HepG2 (cell line): ENCODE measurements around the gene RPS6KB1. TPM values are rescaled to one million over a fixed set of nuclear protein-coding genes. Genes with fewer than 3 reads are reported as not detected.

ENCODE experiments used
- EP300 ChIP-seq, 3 experiments: sonication (generic) in 1 of 3; formaldehyde crosslinking in 1 of 3; IDR thresholded peaks; 2 replicates each; pipeline versions ENCODE4 v1.5.1 to v1.6.1; 2011 to 2020; ENCODE audit warnings: low read depth in 2 of 3, low read length in 2 of 3, borderline replicate concordance in 1 of 3, improper control_type of control experiment in 1 of 3, mild to moderate bottlenecking in 1 of 3, missing genetic modification reagents in 1 of 3, moderate library complexity in 1 of 3
- POLR2A ChIP-seq, 2 experiments: IDR thresholded peaks; 2 replicates each; pipeline ENCODE4 v1.6.1; 2011; ENCODE audit warnings: low read depth in 2 of 2, low read length in 2 of 2, mild to moderate bottlenecking in 1 of 2, moderate library complexity in 1 of 2; ENCODE audit not compliant: insufficient read depth in 1 of 2
- ZBTB38 ChIP-seq: sonication (generic); formaldehyde crosslinking; IDR thresholded peaks from 2 replicates; pipeline ENCODE4 v1.5.1; 2020; ENCODE audit warnings: mild to moderate bottlenecking, missing genetic modification reagents
- ZC3H4 ChIP-seq: sonication (generic); formaldehyde crosslinking; IDR thresholded peaks from 2 replicates; pipeline ENCODE4 v1.4.0; 2020; ENCODE audit warnings: missing genetic modification reagents, borderline replicate concordance
- ZFP82 ChIP-seq: sonication (generic); formaldehyde crosslinking; IDR thresholded peaks from 2 replicates; pipeline ENCODE4 v1.5.1; 2020; ENCODE audit warnings: mild to moderate bottlenecking, missing genetic modification reagents, borderline replicate concordance
- ZNF501 ChIP-seq: sonication (generic); formaldehyde crosslinking; IDR thresholded peaks from 2 replicates; pipeline ENCODE4 v1.5.1; 2020; ENCODE audit warnings: mild to moderate bottlenecking, moderate library complexity, missing genetic modification reagents
- ZNF644 ChIP-seq: IDR thresholded peaks from 2 replicates; pipeline ENCODE4 v1.6.1; 2016; ENCODE audit warnings: low read depth
- ZNF768 ChIP-seq: sonication (generic); formaldehyde crosslinking; IDR thresholded peaks from 2 replicates; pipeline ENCODE4 v1.4.0; 2020; ENCODE audit warnings: missing genetic modification reagents
- ZSCAN20 ChIP-seq: sonication (generic); formaldehyde crosslinking; IDR thresholded peaks from 2 replicates; pipeline ENCODE4 v1.4.0; 2020; ENCODE audit warnings: missing genetic modification reagents, mild to moderate bottlenecking, borderline replicate concordance
- polyA plus RNA-seq, 8 experiments: library from polyadenylated mRNA; depleted of rRNA in 3 of 8; stranded (reverse) in 7 of 8; unstranded in 1 of 8; fragments of >200 nt; fragmentation: Illumina TruSeq in 4 of 8; extraction: Trizol in 4 of 8; gene quantifications; 2 replicates each; pipeline versions ENCODE4 v1.2.1 to v1.2.3, GENCODE V29; 2011 to 2016; ENCODE audit warnings: low read depth in 4 of 8, missing spikeins in 1 of 8, mixed read lengths in 1 of 8; ENCODE audit not compliant: insufficient read depth in 1 of 8
- total RNA-seq, 5 experiments: library from RNA; depleted of rRNA; stranded (reverse); fragments of >200 nt; fragmentation: Illumina TruSeq; extraction: Trizol; gene quantifications; 2 replicates each; pipeline ENCODE4 v1.2.3, GENCODE V29; 2016; ENCODE audit warnings: low read depth in 1 of 5
- TF ChIP-seq, protein P1 (sequence below): sonication (generic); formaldehyde crosslinking; IDR thresholded peaks from 2 replicates; pipeline ENCODE4 v1.5.0; 2020; ENCODE audit warnings: missing genetic modification reagents, mild to moderate bottlenecking, borderline replicate concordance
- TF ChIP-seq, protein P2 (sequence below): sonication (generic); formaldehyde crosslinking; IDR thresholded peaks from 2 replicates; pipeline ENCODE4 v1.8.0; 2023; ENCODE audit warnings: mild to moderate bottlenecking, missing genetic modification reagents
- TF ChIP-seq, protein P3 (sequence below): sonication (generic); formaldehyde crosslinking; IDR thresholded peaks from 2 replicates; pipeline ENCODE4 v1.5.1; 2020; ENCODE audit warnings: mild to moderate bottlenecking, missing genetic modification reagents, moderate library complexity
- TF ChIP-seq, protein P4 (sequence below): sonication (generic); formaldehyde crosslinking; IDR thresholded peaks from 2 replicates; pipeline ENCODE4 v1.5.1; 2020; ENCODE audit warnings: mild to moderate bottlenecking, missing genetic modification reagents, borderline replicate concordance

The RPS6KB1 gene
- total and polyA plus RNA-seq, 2 of the 13 experiments (the other 11 are each of a cell fraction or from before 2014, with no cell fraction given), result 16.5 to 42.2 TPM

DNA sequence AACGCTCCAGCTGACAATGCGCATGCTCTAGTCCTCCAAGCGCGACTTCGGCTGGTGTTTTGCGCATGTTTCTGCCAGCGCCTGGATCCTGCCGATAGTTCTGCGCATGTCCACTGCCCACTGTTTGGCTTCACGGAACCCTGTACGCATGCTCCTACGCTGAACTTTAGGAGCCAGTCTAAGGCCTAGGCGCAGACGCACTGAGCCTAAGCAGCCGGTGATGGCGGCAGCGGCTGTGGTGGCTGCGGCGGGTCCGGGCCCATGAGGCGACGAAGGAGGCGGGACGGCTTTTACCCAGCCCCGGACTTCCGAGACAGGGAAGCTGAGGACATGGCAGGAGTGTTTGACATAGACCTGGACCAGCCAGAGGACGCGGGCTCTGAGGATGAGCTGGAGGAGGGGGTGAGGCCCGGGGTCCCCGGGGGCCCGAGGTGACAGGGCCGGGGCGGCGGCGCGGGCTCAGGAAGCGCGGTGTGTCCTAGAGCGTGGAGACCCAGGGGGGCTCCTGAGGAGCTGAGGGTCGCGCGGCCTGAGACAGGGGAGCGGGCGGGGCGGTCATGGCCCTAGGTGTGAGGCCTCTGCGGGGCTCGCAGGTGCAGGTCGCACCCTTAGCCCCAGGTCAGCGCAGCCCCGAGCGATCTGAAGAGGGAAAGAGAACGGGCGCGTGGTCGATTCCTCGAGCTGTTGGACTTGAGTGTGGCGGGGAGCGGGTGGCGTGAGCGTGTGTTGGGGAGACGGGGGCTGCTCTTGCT lies at the start of gene RPS6KB1, which contains the start of gene TUBD1 (continued):
- TF ChIP-seq ZFP82 (CRISPR knock-in tag) (peak; percentile 94; the same call in 1 of the 2 replicates), ZNF501 (CRISPR knock-in tag) (peak; percentile 93), ZNF768 (CRISPR knock-in tag) (peak; percentile 67; the same call in 1 of the 2 replicates), POLR2A (IDR thresholded peaks at IDR 0.05; ENCODE audit: insufficient read depth in 1 of 2, low read depth in 2 of 2, low read length in 2 of 2) (peak; percentile 96 to 98), ZNF644 (CRISPR knock-in tag) (no peak), ZC3H4 (CRISPR knock-in tag) (no peak; the same call in 1 of the 2 replicates), ZBTB38 (peak; percentile 76), EP300 (IDR thresholded peaks at IDR 0.05; ENCODE audit: low read depth in 2 of 2, low read length in 2 of 2) (no peak), EP300 (CRISPR knock-in tag; IDR thresholded peaks at IDR 0.05; ENCODE audit: borderline replicate concordance) (peak; percentile 19; the same call in 1 of the 2 replicates), ZSCAN20 (CRISPR knock-in tag) (no peak)
- TF ChIP-seq, protein P1, sequence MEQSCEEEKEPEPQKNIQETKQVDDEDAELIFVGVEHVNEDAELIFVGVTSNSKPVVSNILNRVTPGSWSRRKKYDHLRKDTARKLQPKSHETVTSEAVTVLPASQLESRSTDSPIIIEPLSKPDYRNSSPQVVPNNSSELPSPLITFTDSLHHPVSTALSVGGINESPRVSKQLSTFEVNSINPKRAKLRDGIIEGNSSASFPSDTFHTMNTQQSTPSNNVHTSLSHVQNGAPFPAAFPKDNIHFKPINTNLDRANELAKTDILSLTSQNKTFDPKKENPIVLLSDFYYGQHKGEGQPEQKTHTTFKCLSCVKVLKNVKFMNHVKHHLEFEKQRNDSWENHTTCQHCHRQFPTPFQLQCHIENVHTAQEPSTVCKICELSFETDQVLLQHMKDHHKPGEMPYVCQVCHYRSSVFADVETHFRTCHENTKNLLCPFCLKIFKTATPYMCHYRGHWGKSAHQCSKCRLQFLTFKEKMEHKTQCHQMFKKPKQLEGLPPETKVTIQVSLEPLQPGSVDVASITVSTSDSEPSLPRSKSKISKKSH, result peak; percentile 67; the same call in 1 of the 2 replicates
- TF ChIP-seq, protein P2, sequence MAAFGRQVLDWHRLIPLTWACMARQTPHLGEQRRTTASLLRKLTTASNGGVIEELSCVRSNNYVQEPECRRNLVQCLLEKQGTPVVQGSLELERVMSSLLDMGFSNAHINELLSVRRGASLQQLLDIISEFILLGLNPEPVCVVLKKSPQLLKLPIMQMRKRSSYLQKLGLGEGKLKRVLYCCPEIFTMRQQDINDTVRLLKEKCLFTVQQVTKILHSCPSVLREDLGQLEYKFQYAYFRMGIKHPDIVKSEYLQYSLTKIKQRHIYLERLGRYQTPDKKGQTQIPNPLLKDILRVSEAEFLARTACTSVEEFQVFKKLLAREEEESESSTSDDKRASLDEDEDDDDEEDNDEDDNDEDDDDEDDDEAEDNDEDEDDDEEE (CRISPR knock-in tag), result 0 out of 2 replicates have a peak, but pooled peaks have one; percentile 89
- TF ChIP-seq, protein P3, sequence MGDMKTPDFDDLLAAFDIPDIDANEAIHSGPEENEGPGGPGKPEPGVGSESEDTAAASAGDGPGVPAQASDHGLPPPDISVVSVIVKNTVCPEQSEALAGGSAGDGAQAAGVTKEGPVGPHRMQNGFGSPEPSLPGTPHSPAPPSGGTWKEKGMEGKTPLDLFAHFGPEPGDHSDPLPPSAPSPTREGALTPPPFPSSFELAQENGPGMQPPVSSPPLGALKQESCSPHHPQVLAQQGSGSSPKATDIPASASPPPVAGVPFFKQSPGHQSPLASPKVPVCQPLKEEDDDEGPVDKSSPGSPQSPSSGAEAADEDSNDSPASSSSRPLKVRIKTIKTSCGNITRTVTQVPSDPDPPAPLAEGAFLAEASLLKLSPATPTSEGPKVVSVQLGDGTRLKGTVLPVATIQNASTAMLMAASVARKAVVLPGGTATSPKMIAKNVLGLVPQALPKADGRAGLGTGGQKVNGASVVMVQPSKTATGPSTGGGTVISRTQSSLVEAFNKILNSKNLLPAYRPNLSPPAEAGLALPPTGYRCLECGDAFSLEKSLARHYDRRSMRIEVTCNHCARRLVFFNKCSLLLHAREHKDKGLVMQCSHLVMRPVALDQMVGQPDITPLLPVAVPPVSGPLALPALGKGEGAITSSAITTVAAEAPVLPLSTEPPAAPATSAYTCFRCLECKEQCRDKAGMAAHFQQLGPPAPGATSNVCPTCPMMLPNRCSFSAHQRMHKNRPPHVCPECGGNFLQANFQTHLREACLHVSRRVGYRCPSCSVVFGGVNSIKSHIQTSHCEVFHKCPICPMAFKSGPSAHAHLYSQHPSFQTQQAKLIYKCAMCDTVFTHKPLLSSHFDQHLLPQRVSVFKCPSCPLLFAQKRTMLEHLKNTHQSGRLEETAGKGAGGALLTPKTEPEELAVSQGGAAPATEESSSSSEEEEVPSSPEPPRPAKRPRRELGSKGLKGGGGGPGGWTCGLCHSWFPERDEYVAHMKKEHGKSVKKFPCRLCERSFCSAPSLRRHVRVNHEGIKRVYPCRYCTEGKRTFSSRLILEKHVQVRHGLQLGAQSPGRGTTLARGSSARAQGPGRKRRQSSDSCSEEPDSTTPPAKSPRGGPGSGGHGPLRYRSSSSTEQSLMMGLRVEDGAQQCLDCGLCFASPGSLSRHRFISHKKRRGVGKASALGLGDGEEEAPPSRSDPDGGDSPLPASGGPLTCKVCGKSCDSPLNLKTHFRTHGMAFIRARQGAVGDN, result peak; percentile 99
- TF ChIP-seq, protein P4, sequence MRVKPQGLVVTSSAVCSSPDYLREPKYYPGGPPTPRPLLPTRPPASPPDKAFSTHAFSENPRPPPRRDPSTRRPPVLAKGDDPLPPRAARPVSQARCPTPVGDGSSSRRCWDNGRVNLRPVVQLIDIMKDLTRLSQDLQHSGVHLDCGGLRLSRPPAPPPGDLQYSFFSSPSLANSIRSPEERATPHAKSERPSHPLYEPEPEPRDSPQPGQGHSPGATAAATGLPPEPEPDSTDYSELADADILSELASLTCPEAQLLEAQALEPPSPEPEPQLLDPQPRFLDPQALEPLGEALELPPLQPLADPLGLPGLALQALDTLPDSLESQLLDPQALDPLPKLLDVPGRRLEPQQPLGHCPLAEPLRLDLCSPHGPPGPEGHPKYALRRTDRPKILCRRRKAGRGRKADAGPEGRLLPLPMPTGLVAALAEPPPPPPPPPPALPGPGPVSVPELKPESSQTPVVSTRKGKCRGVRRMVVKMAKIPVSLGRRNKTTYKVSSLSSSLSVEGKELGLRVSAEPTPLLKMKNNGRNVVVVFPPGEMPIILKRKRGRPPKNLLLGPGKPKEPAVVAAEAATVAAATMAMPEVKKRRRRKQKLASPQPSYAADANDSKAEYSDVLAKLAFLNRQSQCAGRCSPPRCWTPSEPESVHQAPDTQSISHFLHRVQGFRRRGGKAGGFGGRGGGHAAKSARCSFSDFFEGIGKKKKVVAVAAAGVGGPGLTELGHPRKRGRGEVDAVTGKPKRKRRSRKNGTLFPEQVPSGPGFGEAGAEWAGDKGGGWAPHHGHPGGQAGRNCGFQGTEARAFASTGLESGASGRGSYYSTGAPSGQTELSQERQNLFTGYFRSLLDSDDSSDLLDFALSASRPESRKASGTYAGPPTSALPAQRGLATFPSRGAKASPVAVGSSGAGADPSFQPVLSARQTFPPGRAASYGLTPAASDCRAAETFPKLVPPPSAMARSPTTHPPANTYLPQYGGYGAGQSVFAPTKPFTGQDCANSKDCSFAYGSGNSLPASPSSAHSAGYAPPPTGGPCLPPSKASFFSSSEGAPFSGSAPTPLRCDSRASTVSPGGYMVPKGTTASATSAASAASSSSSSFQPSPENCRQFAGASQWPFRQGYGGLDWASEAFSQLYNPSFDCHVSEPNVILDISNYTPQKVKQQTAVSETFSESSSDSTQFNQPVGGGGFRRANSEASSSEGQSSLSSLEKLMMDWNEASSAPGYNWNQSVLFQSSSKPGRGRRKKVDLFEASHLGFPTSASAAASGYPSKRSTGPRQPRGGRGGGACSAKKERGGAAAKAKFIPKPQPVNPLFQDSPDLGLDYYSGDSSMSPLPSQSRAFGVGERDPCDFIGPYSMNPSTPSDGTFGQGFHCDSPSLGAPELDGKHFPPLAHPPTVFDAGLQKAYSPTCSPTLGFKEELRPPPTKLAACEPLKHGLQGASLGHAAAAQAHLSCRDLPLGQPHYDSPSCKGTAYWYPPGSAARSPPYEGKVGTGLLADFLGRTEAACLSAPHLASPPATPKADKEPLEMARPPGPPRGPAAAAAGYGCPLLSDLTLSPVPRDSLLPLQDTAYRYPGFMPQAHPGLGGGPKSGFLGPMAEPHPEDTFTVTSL (CRISPR knock-in tag), result peak; percentile 68
